DND-41 (cell line): ENCODE data around the gene FBRSL1.

Source experiments
- ATAC-seq: fragments of 200-7000 bp; cut with Tn5 transposase; 3 replicates; pipeline ENCODE4 v1.9.1; 2021; ENCODE audit warnings: low read depth; ENCODE audit not compliant: insufficient read depth
- DNase-seq: peaks from one replicate; pipeline ENCODE4 v3.0.0-alpha.2; 2020
- H2AFZ ChIP-seq: 2 replicates; pipeline ENCODE4 v1.6.0; 2012; ENCODE audit warnings: low read depth, low read length
- H3K27ac ChIP-seq: 2 replicates; pipeline ENCODE4 v1.5.1; 2012; ENCODE audit warnings: low read length, inconsistent platforms
- H3K27me3 ChIP-seq: fragments of 200-600 bp; sonication (generic); 2 replicates; pipeline ENCODE4 v1.6.0; 2012; ENCODE audit warnings: low read length, mild to moderate bottlenecking, inconsistent platforms; ENCODE audit not compliant: insufficient read depth, poor library complexity
- H3K36me3 ChIP-seq: 2 replicates; pipeline ENCODE4 v1.5.1; 2012; ENCODE audit warnings: low read length, inconsistent platforms; ENCODE audit not compliant: insufficient read depth
- H3K4me1 ChIP-seq: 2 replicates; pipeline ENCODE4 v1.5.1; 2012; ENCODE audit warnings: mild to moderate bottlenecking, low read length; ENCODE audit not compliant: insufficient read depth
- H3K4me2 ChIP-seq: 2 replicates; pipeline ENCODE4 v1.6.0; 2012; ENCODE audit warnings: mild to moderate bottlenecking, moderate library complexity, low read length, inconsistent platforms; ENCODE audit not compliant: insufficient read depth
- H3K4me3 ChIP-seq, 2 experiments: fragments of 200-600 bp in 1 of 2; shearing (Covaris generic) in 1 of 2; 2 replicates each; pipeline ENCODE4 v1.5.1; 2012 to 2016; ENCODE audit warnings: inconsistent platforms in 2 of 2, low read length in 2 of 2, mild to moderate bottlenecking in 2 of 2, low read depth in 1 of 2, moderate library complexity in 1 of 2
- H3K79me2 ChIP-seq: 2 replicates; pipeline ENCODE4 v1.6.0; 2012; ENCODE audit warnings: low read length, inconsistent platforms; ENCODE audit not compliant: insufficient read depth
- H3K9ac ChIP-seq: 2 replicates; pipeline ENCODE4 v1.6.0; 2012; ENCODE audit warnings: low read depth, mild to moderate bottlenecking, inconsistent platforms, low read length, moderate library complexity
- H3K9me3 ChIP-seq: 2 replicates; pipeline ENCODE4 v1.5.1; 2012; ENCODE audit warnings: low read length, moderate library complexity, mild to moderate bottlenecking, inconsistent platforms; ENCODE audit not compliant: insufficient read depth, severe bottlenecking
- H4K20me1 ChIP-seq: 2 replicates; pipeline ENCODE4 v1.6.0; 2012; ENCODE audit warnings: low read length; ENCODE audit not compliant: insufficient read depth
- EZH2 ChIP-seq: IDR thresholded peaks from 3 replicates; pipeline ENCODE4 v1.6.1; 2012; ENCODE audit warnings: borderline replicate concordance, low read depth, mild to moderate bottlenecking, moderate library complexity, low read length, inconsistent platforms; ENCODE audit not compliant: severe bottlenecking
- TF ChIP-seq, protein P1 (sequence below): IDR thresholded peaks from 2 replicates; pipeline ENCODE4 v1.5.1; 2012; ENCODE audit warnings: borderline replicate concordance, low read length, moderate library complexity, mild to moderate bottlenecking; ENCODE audit not compliant: poor library complexity, severe bottlenecking; ENCODE audit errors: extremely low read depth

The FBRSL1 gene

DNA sequence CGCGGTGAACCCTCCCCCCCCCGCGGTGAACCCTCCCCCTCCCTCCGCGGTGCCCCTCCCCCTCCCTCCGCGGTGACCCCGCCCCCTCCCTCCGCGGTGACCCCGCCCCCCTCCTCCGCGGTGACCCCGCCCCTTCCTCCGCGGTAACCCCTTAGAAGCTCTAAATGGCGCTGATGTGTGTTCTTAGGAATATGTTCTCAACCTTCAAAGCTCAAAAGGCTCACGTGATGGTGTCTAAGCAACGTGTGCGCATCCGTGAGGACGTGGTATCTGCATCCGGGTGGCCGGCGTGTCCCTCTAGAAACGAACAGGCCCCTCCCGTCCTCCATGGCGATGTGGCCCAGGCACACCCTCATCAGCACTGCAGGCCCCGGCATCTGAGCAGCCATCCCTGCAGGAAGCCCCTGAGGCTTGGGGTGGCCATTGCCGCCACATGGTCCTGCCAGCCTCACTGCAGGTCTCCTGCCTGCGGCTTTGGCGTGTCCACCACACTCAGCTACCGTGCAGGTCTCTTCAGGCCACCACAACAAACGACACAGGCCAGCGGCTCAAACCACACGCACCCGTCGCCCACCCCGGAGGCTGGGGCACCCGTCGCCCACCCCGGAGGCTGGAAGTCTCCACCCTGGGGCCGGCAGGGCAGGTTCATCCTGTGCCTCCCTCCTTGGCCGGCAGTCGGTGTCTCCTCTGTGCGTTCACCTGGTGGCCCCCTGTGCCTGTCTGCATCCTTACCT, 14.5 kb upstream of the FBRSL1 start:
- ATAC-seq (no peak; the same call in 2 of the 3 replicates), DNase-seq (no peak)
- no peaks in the 10 kb centered on the region for H4K20me1 ChIP-seq
- H3K4me1 ChIP-seq, result no peaks in the 10 kb centered on the region
- no peak overlapping the region for H3K27ac ChIP-seq
- no peaks in the 10 kb centered on the region for H3K36me3 ChIP-seq
- no peak overlapping the region for H3K4me3 ChIP-seq
- H3K4me2 ChIP-seq, result no peak overlapping the region
- peaks cover 2% of the 10 kb centered on the region for H3K9me3 ChIP-seq
- TF ChIP-seq, protein P1, sequence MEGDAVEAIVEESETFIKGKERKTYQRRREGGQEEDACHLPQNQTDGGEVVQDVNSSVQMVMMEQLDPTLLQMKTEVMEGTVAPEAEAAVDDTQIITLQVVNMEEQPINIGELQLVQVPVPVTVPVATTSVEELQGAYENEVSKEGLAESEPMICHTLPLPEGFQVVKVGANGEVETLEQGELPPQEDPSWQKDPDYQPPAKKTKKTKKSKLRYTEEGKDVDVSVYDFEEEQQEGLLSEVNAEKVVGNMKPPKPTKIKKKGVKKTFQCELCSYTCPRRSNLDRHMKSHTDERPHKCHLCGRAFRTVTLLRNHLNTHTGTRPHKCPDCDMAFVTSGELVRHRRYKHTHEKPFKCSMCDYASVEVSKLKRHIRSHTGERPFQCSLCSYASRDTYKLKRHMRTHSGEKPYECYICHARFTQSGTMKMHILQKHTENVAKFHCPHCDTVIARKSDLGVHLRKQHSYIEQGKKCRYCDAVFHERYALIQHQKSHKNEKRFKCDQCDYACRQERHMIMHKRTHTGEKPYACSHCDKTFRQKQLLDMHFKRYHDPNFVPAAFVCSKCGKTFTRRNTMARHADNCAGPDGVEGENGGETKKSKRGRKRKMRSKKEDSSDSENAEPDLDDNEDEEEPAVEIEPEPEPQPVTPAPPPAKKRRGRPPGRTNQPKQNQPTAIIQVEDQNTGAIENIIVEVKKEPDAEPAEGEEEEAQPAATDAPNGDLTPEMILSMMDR, result no peak
- no peak for TF ChIP-seq EZH2
- no peak overlapping the region for H3K9ac ChIP-seq
- H3K79me2 ChIP-seq, result no peaks in the 10 kb centered on the region
- H3K27me3 ChIP-seq, result no peaks in the 10 kb centered on the region
- no peak overlapping the region for H2AFZ ChIP-seq

DNA sequence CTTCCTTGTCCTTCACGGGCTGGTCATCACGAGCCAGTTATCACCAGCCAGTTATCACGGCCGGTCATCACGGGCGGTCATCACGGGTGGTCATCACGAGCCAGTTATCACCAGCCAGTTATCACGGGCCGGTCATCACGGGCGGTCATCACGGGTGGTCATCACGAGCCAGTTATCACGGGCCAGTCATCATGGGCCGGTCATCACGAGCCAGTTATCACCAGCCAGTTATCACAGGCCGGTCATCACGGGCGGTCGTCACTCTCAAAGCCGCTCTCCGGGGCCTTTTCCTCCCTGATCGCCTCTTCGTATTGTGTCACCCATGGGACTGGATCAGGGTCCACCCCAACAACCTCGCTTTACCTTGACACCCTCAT, 13.9 kb upstream of the FBRSL1 start:
- no peaks in the 10 kb centered on the region for H3K4me1 ChIP-seq
- H3K27ac ChIP-seq, result no peak overlapping the region
- H3K4me2 ChIP-seq, result no peak overlapping the region
- H4K20me1 ChIP-seq, result no peaks in the 10 kb centered on the region
- ATAC-seq (no peak), DNase-seq (no peak)
- peaks cover 2% of the 10 kb centered on the region for H3K9me3 ChIP-seq
- no peaks in the 10 kb centered on the region for H3K79me2 ChIP-seq
- H3K4me3 ChIP-seq, result no peak overlapping the region
- H3K27me3 ChIP-seq, result no peaks in the 10 kb centered on the region
- H3K9ac ChIP-seq, result no peak overlapping the region
- H3K36me3 ChIP-seq, result no peaks in the 10 kb centered on the region
- no peak for TF ChIP-seq EZH2
- TF ChIP-seq, protein P1, result no peak
- no peak overlapping the region for H2AFZ ChIP-seq

GRCh38 chr12:132476421-132476820, 13.5 kb upstream of the FBRSL1 start:
- H3K9ac ChIP-seq, result no peak overlapping the region

More at GRCh38 chr12:132476421-132476820, 13.5 kb upstream of the FBRSL1 start:
- H3K27me3 ChIP-seq, result no peaks in the 10 kb centered on the region
- H3K9me3 ChIP-seq, result peaks cover 2% of the 10 kb centered on the region
- no peaks in the 10 kb centered on the region for H4K20me1 ChIP-seq
- ATAC-seq, result no peak
- no peaks in the 10 kb centered on the region for H3K36me3 ChIP-seq
- no peak overlapping the region for H3K4me3 ChIP-seq
- no peak for DNase-seq
- no peaks in the 10 kb centered on the region for H3K4me1 ChIP-seq
- no peaks in the 10 kb centered on the region for H3K79me2 ChIP-seq
- H3K4me2 ChIP-seq, result no peak overlapping the region
- H3K27ac ChIP-seq, result no peak overlapping the region
- TF ChIP-seq, protein P1, result no peak
- TF ChIP-seq EZH2, result no peak
- H2AFZ ChIP-seq, result no peak overlapping the region
